ENCODE measurements around the gene VIPAS39. TPM values are rescaled to one million over a fixed set of nuclear protein-coding genes. Genes with fewer than 3 reads are reported as not detected.

The VIPAS39 gene
- total and polyA plus RNA-seq, 4 donors: 7.7 to 22.8 (median 14.1) TPM

- Histone ChIP-seq H3K4me3 (no peak overlapping the region), H3K27me3 (ENCODE audit: control insufficient read depth in 3 of 3, insufficient read depth in 3 of 3, low read length in 2 of 3) (peaks cover 0 to 27% (median 21%) of the 10 kb centered on the region in 3 donors), H3K4me1 (ENCODE audit: control insufficient read depth in 5 of 5, insufficient read depth in 5 of 5, low read length in 5 of 5) (peaks cover 0 to 12% (median 0%) of the 10 kb centered on the region in 5 donors), H3K36me3 (ENCODE audit: control insufficient read depth in 4 of 4, insufficient read depth in 4 of 4, low read length in 4 of 4) (no peaks in the 10 kb centered on the region), H3K9me3 (ENCODE audit: control insufficient read depth in 4 of 4, insufficient read depth in 3 of 4, low read length in 3 of 4) (no peaks in the 10 kb centered on the region), H3K27ac (ENCODE audit: low read depth in 1 of 2, low read length in 1 of 2) (no peak overlapping the region), H3K9ac (ENCODE audit: insufficient read depth in 1 of 2, low read length in 2 of 2) (no peak overlapping the region)
- WGBS, 2 donors: 71 to 82% methylated on average over 7 of the region's 7 CpGs
- TF ChIP-seq CTCF (IDR thresholded peaks at IDR 0.05; ENCODE audit: control extremely low read depth, extremely low read depth): no peak
- DNase-seq (no peak), ATAC-seq (ENCODE audit: insufficient read depth, low FRiP score) (no peak)
These were observed 37.9 kb upstream of the VIPAS39 start for GRCh38 chr14:77495334-77495733.

- H3K9ac ChIP-seq (ENCODE audit: insufficient read depth in 1 of 2, low read length in 2 of 2): no peak overlapping the region
- TF ChIP-seq CTCF (IDR thresholded peaks at IDR 0.05; ENCODE audit: control extremely low read depth, extremely low read depth): no peak
- H3K27me3 ChIP-seq (ENCODE audit: control insufficient read depth in 3 of 3, insufficient read depth in 3 of 3, low read length in 2 of 3): no peaks in the 10 kb centered on the region
- no peaks in the 10 kb centered on the region for H3K4me1 ChIP-seq (ENCODE audit: control insufficient read depth in 5 of 5, insufficient read depth in 5 of 5, low read length in 5 of 5)
- ATAC-seq (ENCODE audit: insufficient read depth, low FRiP score) (no peak), DNase-seq (no peak)
- H3K36me3 ChIP-seq (ENCODE audit: control insufficient read depth in 4 of 4, insufficient read depth in 4 of 4, low read length in 4 of 4): no peaks in the 10 kb centered on the region
- no peaks in the 10 kb centered on the region for H3K9me3 ChIP-seq (ENCODE audit: control insufficient read depth in 4 of 4, insufficient read depth in 3 of 4, low read length in 3 of 4)
- H3K27ac ChIP-seq (ENCODE audit: low read depth in 1 of 2, low read length in 1 of 2): no peak overlapping the region
- H3K4me3 ChIP-seq: no peak overlapping the region
- WGBS, 2 donors: 88 to 95% methylated on average over 5 of the region's 5 CpGs
These were observed 33.7 kb upstream of the VIPAS39 start for GRCh38 chr14:77491056-77491455.

GRCh38 chr14:77490347-77490986, 33.1 kb upstream of the VIPAS39 start:
- DNase-seq: no peak
- no peak for TF ChIP-seq CTCF (IDR thresholded peaks at IDR 0.05; ENCODE audit: control extremely low read depth, extremely low read depth)
- WGBS, 2 donors: 84 to 89% methylated on average over 8 of the region's 8 CpGs
- Histone ChIP-seq H3K9me3 (ENCODE audit: control insufficient read depth in 4 of 4, insufficient read depth in 3 of 4, low read length in 3 of 4) (no peaks in the 10 kb centered on the region), H3K27ac (ENCODE audit: low read depth in 1 of 2, low read length in 1 of 2) (no peak overlapping the region), H3K4me1 (ENCODE audit: control insufficient read depth in 5 of 5, insufficient read depth in 5 of 5, low read length in 5 of 5) (no peaks in the 10 kb centered on the region), H3K9ac (ENCODE audit: insufficient read depth in 1 of 2, low read length in 2 of 2) (no peak overlapping the region), H3K27me3 (ENCODE audit: control insufficient read depth in 3 of 3, insufficient read depth in 3 of 3, low read length in 2 of 3) (no peaks in the 10 kb centered on the region), H3K36me3 (ENCODE audit: control insufficient read depth in 4 of 4, insufficient read depth in 4 of 4, low read length in 4 of 4) (no peaks in the 10 kb centered on the region), H3K4me3 (no peak overlapping the region)
- no peak for ATAC-seq (ENCODE audit: insufficient read depth, low FRiP score)

- ATAC-seq (ENCODE audit: insufficient read depth, low FRiP score): no peak
- Histone ChIP-seq H3K9ac (ENCODE audit: insufficient read depth in 1 of 2, low read length in 2 of 2) (no peak overlapping the region), H3K9me3 (ENCODE audit: control insufficient read depth in 4 of 4, insufficient read depth in 3 of 4, low read length in 3 of 4) (no peaks in the 10 kb centered on the region), H3K4me3 (no peak overlapping the region), H3K27ac (ENCODE audit: low read depth in 1 of 2, low read length in 1 of 2) (no peak overlapping the region), H3K27me3 (ENCODE audit: control insufficient read depth in 3 of 3, insufficient read depth in 3 of 3, low read length in 2 of 3) (no peaks in the 10 kb centered on the region), H3K4me1 (ENCODE audit: control insufficient read depth in 5 of 5, insufficient read depth in 5 of 5, low read length in 5 of 5) (no peaks in the 10 kb centered on the region), H3K36me3 (ENCODE audit: control insufficient read depth in 4 of 4, insufficient read depth in 4 of 4, low read length in 4 of 4) (no peaks in the 10 kb centered on the region)
- DNase-seq: no peak
- no peak for TF ChIP-seq CTCF (IDR thresholded peaks at IDR 0.05; ENCODE audit: control extremely low read depth, extremely low read depth)
- 92 to 96% methylated on average over 6 of the region's 6 CpGs for WGBS, 2 donors
These were observed 31.6 kb upstream of the VIPAS39 start for GRCh38 chr14:77489041-77489440.
